PC-3 (cell line): ENCODE results near the gene MITF. TPM values are rescaled to one million over a fixed set of nuclear protein-coding genes. Genes with fewer than 3 reads are reported as not detected.

Source experiments
- ATAC-seq: fragments of 200-7000 bp; cut with Tn5 transposase; 2 replicates; pipeline ENCODE4 v1.9.1; 2020; ENCODE audit warnings: mild to moderate bottlenecking, moderate library complexity
- BruUV-seq: library from RNA; stranded (reverse); fragments of 400-500 nt; replicated peaks from 2 replicates; lab custom pipeline; 2021; lab: Mats Ljungman, UMichigan
- CTCF ChIA-PET: fragments of 300-600 bp; sonication (Branson Sonifier 250); formaldehyde crosslinking; loops from one replicate; lab custom pipeline; 2022; ENCODE audit warnings: antibody characterized with exemption; lab: Charles Lee
- POLR2A ChIA-PET: fragments of 300-600 bp; sonication (Branson Sonifier 250); formaldehyde crosslinking; loops from one replicate; lab custom pipeline; 2022; ENCODE audit warnings: antibody characterized with exemption; ENCODE audit not compliant: unreplicated experiment; lab: Charles Lee
- DNase-seq: peaks from one replicate; pipeline ENCODE4 v3.0.0-alpha.2; 2015
- H2AFZ ChIP-seq: fragments of 300-600 bp; sonication (generic); 2 replicates; pipeline ENCODE4 v1.6.0; 2016; ENCODE audit warnings: antibody characterized with exemption, low read length
- H3F3A ChIP-seq: fragments of 300-600 bp; sonication (generic); one replicate; pipeline ENCODE4 v1.6.0; 2017; ENCODE audit warnings: antibody characterized with exemption, low read length, control low read depth, mild to moderate bottlenecking; ENCODE audit not compliant: unreplicated experiment
- H3K27ac ChIP-seq: fragments of 300-600 bp; sonication (generic); 2 replicates; pipeline ENCODE4 v1.5.1; 2016; ENCODE audit warnings: mild to moderate bottlenecking, low read length
- H3K27me3 ChIP-seq: fragments of 300-600 bp; sonication (generic); 2 replicates; pipeline ENCODE4 v1.6.1; 2016; ENCODE audit warnings: low read length, mixed read lengths
- H3K36me3 ChIP-seq: fragments of 300-600 bp; sonication (generic); 2 replicates; pipeline ENCODE4 v1.6.1; 2016; ENCODE audit warnings: low read depth, mixed run types, low read length, mixed read lengths
- H3K4me1 ChIP-seq: fragments of 300-600 bp; sonication (generic); 2 replicates; pipeline ENCODE4 v1.5.1; 2016; ENCODE audit warnings: low read length; ENCODE audit not compliant: insufficient read depth
- H3K4me2 ChIP-seq: fragments of 300-600 bp; sonication (generic); 2 replicates; pipeline ENCODE4 v1.6.0; 2016; ENCODE audit warnings: low read length
- H3K4me3 ChIP-seq: fragments of 300-600 bp; sonication (generic); 2 replicates; pipeline ENCODE4 v1.5.1; 2016; ENCODE audit warnings: mild to moderate bottlenecking, low read length, mixed read lengths
- H3K79me2 ChIP-seq: fragments of 300-600 bp; sonication (generic); 2 replicates; pipeline ENCODE4 v1.6.1; 2017; ENCODE audit warnings: low read length, mixed read lengths
- H3K9ac ChIP-seq: fragments of 300-600 bp; sonication (generic); 2 replicates; pipeline ENCODE4 v1.6.0; 2016; ENCODE audit warnings: mild to moderate bottlenecking, low read length
- H3K9me2 ChIP-seq: fragments of 300-600 bp; sonication (generic); replicated peaks from 2 replicates; pipeline ENCODE4 v1.6.1; 2016; ENCODE audit warnings: mixed run types, low read length, mixed read lengths
- H3K9me3 ChIP-seq: fragments of 300-600 bp; sonication (generic); 2 replicates; pipeline ENCODE4 v1.6.1; 2016; ENCODE audit warnings: low read length, mixed read lengths
- H4K20me1 ChIP-seq: fragments of 300-600 bp; sonication (generic); 2 replicates; pipeline ENCODE4 v1.6.1; 2016; ENCODE audit warnings: low read length, mixed read lengths
- EZH2 ChIP-seq: fragments of 300-600 bp; sonication (generic); IDR thresholded peaks from one replicate; pipeline ENCODE4 v1.6.1; 2017; ENCODE audit warnings: antibody characterized with exemption, mild to moderate bottlenecking, low read length; ENCODE audit not compliant: unreplicated experiment
- EZH2phosphoT487 ChIP-seq: fragments of 300-600 bp; sonication (generic); IDR thresholded peaks from 2 replicates; pipeline ENCODE4 v1.6.1; 2018; ENCODE audit warnings: mild to moderate bottlenecking, antibody characterized with exemption, low read length, borderline replicate concordance
- intact Hi-C: fragments of 100-400 bp; cut with micrococcal nuclease; formaldehyde crosslinking; loops from 2 replicates; pipeline ENCODE4 v1.9.0; 2023
- total RNA-seq: library from RNA; depleted of rRNA; stranded (reverse); fragments of >200 nt; gene quantifications from 2 replicates; pipeline ENCODE4 v1.2.3, GENCODE V29; 2014
- TF ChIP-seq, protein P1 (sequence below): fragments of 300-600 bp; sonication (generic); conservative IDR thresholded peaks from 2 replicates; pipeline ENCODE4 v1.5.1; 2017; ENCODE audit warnings: antibody characterized with exemption, low read depth, mild to moderate bottlenecking, low read length

The MITF gene
- total RNA-seq, 1 experiment from 2014 or later = 7.6 TPM

DNA sequence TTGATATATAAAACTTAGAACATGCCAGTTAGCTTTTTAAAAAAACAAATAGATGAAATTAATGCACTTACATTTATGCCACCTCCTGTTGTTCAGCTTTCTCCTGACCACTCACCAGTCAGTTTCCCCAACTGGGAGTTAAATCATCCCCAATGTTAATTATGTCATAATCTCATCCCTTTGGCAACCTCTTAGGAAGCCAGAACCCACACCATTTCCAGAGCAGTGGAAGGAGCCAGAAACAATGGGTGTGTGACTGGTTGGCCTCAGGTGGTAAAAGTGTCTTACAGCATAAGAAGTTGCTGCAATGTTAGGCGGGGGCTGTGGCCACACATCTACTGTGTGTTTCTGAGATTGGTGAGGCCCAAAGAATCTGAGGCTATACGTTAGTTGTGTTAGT lies 46.5 kb upstream of the MITF start:
- Histone ChIP-seq H3K9ac (no peak overlapping the region), H3K27ac (no peak overlapping the region), H3K9me3 (no peaks in the 10 kb centered on the region), H4K20me1 (no peaks in the 10 kb centered on the region), H3K4me2 (no peak overlapping the region), H3F3A (no peaks in the 10 kb centered on the region), H3K27me3 (no peaks in the 10 kb centered on the region), H3K9me2 (no peaks in the 10 kb centered on the region), H3K36me3 (no peaks in the 10 kb centered on the region), H3K4me1 (peaks cover 11% of the 10 kb centered on the region), H3K4me3 (no peak overlapping the region), H2AFZ (no peak overlapping the region), H3K79me2 (no peaks in the 10 kb centered on the region)
- no TSS peak for BruUV-seq
- no peak for DNase-seq
- TF ChIP-seq EZH2 (no peak), EZH2phosphoT487 (no peak)
- TF ChIP-seq, protein P1, sequence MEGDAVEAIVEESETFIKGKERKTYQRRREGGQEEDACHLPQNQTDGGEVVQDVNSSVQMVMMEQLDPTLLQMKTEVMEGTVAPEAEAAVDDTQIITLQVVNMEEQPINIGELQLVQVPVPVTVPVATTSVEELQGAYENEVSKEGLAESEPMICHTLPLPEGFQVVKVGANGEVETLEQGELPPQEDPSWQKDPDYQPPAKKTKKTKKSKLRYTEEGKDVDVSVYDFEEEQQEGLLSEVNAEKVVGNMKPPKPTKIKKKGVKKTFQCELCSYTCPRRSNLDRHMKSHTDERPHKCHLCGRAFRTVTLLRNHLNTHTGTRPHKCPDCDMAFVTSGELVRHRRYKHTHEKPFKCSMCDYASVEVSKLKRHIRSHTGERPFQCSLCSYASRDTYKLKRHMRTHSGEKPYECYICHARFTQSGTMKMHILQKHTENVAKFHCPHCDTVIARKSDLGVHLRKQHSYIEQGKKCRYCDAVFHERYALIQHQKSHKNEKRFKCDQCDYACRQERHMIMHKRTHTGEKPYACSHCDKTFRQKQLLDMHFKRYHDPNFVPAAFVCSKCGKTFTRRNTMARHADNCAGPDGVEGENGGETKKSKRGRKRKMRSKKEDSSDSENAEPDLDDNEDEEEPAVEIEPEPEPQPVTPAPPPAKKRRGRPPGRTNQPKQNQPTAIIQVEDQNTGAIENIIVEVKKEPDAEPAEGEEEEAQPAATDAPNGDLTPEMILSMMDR = no peak
- no peak for ATAC-seq
- ChIA-PET CTCF (interaction anchor here (0.7 kb wide), 1 partner anchor 46 kb away, joined by 4 read pairs; the partner anchor contains the start of gene MITF), POLR2A (no interaction called here)
- intact Hi-C loops = no loop called here

DNA sequence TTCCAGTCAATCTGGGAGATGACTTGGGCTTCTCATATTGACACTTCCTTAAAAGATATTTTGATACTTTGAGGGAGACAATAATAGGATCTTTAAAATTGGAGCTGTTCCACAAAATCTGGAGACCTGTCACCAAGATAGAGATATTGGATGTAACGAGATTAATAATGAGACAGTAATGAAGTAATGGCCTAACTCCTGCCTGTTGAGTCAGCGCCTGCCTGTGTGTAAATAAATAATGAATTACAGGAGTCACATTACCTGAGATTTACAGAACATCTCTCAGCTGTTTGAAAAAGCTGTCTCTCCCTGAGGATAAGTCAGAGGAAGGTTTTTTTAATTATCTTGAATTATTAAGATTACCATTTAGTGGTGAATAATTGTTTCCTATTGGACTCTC lies 43.8 kb upstream of the MITF start:
- Histone ChIP-seq H3K79me2 (no peaks in the 10 kb centered on the region), H3F3A (no peaks in the 10 kb centered on the region), H3K9me2 (no peaks in the 10 kb centered on the region), H3K9ac (no peak overlapping the region), H3K9me3 (no peaks in the 10 kb centered on the region), H3K4me1 (peaks cover 11% of the 10 kb centered on the region), H3K4me2 (no peak overlapping the region), H3K36me3 (no peaks in the 10 kb centered on the region), H2AFZ (no peak overlapping the region), H4K20me1 (no peaks in the 10 kb centered on the region), H3K4me3 (no peak overlapping the region), H3K27me3 (no peaks in the 10 kb centered on the region), H3K27ac (no peak overlapping the region)
- TF ChIP-seq, protein P1 = no peak
- TF ChIP-seq EZH2 (no peak), EZH2phosphoT487 (no peak)
- intact Hi-C loops = no loop called here
- ChIA-PET CTCF (interaction anchor here (0.5 to 0.6 kb wide), 2 partner anchors 44 to 92 kb away, joined by 3 to 4 read pairs; partner anchors contain the start of gene MITF), POLR2A (no interaction called here)
- BruUV-seq = no TSS peak
- ATAC-seq = peak; percentile 40
- DNase-seq = peak; percentile 20

DNA sequence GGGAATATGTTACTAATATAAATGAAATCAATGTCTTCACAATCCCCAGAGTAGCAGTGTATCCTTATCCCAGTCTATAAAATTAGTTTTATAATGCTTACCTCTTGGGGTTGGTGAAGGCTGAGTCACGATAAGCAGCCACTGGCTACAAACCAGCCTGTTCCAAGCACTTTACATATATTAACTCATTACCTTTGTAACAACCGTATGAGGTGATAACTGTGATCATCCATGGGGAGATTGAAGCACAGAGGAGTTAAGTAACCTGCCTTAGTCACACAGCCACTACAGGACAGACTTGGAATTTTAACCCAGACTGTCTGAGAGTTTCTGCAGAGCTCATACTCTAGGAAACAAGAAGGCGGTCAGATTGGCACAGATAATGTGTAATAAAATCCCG lies 43.3 kb upstream of the MITF start:
- ATAC-seq = peak; percentile 77
- H3K27me3 ChIP-seq = no peaks in the 10 kb centered on the region
- no peaks in the 10 kb centered on the region for H3K36me3 ChIP-seq
- no peak overlapping the region for H3K27ac ChIP-seq
- no peaks in the 10 kb centered on the region for H3F3A ChIP-seq
- H3K79me2 ChIP-seq = no peaks in the 10 kb centered on the region
- no peak overlapping the region for H3K4me2 ChIP-seq
- DNase-seq = no peak
- H3K4me1 ChIP-seq = peaks cover 11% of the 10 kb centered on the region
- no peaks in the 10 kb centered on the region for H3K9me3 ChIP-seq
- ChIA-PET CTCF (interaction anchor here (0.5 to 0.6 kb wide), 2 partner anchors 43 to 92 kb away, joined by 3 to 4 read pairs; partner anchors contain the start of gene MITF), POLR2A (no interaction called here)
- H2AFZ ChIP-seq = no peak overlapping the region
- no peaks in the 10 kb centered on the region for H4K20me1 ChIP-seq
- no TSS peak for BruUV-seq
- no peak overlapping the region for H3K4me3 ChIP-seq
- TF ChIP-seq EZH2phosphoT487 = no peak
- TF ChIP-seq, protein P1 = no peak
- TF ChIP-seq EZH2 = no peak
- H3K9ac ChIP-seq = no peak overlapping the region
- no peaks in the 10 kb centered on the region for H3K9me2 ChIP-seq
- intact Hi-C loops = no loop called here
